DND-41 (cell line): ENCODE measurements around the gene CCNB2.

Source experiments
- ATAC-seq: fragments of 200-7000 bp; cut with Tn5 transposase; 3 replicates; pipeline ENCODE4 v1.9.1; 2021; ENCODE audit warnings: low read depth; ENCODE audit not compliant: insufficient read depth
- DNase-seq: peaks from one replicate; pipeline ENCODE4 v3.0.0-alpha.2; 2020
- H2AFZ ChIP-seq: 2 replicates; pipeline ENCODE4 v1.6.0; 2012; ENCODE audit warnings: low read depth, low read length
- H3K27ac ChIP-seq: 2 replicates; pipeline ENCODE4 v1.5.1; 2012; ENCODE audit warnings: low read length, inconsistent platforms
- H3K27me3 ChIP-seq: fragments of 200-600 bp; sonication (generic); 2 replicates; pipeline ENCODE4 v1.6.0; 2012; ENCODE audit warnings: low read length, mild to moderate bottlenecking, inconsistent platforms; ENCODE audit not compliant: insufficient read depth, poor library complexity
- H3K36me3 ChIP-seq: 2 replicates; pipeline ENCODE4 v1.5.1; 2012; ENCODE audit warnings: low read length, inconsistent platforms; ENCODE audit not compliant: insufficient read depth
- H3K4me1 ChIP-seq: 2 replicates; pipeline ENCODE4 v1.5.1; 2012; ENCODE audit warnings: mild to moderate bottlenecking, low read length; ENCODE audit not compliant: insufficient read depth
- H3K4me2 ChIP-seq: 2 replicates; pipeline ENCODE4 v1.6.0; 2012; ENCODE audit warnings: mild to moderate bottlenecking, moderate library complexity, low read length, inconsistent platforms; ENCODE audit not compliant: insufficient read depth
- H3K4me3 ChIP-seq, 2 experiments: fragments of 200-600 bp in 1 of 2; shearing (Covaris generic) in 1 of 2; 2 replicates each; pipeline ENCODE4 v1.5.1; 2012 to 2016; ENCODE audit warnings: inconsistent platforms in 2 of 2, low read length in 2 of 2, mild to moderate bottlenecking in 2 of 2, low read depth in 1 of 2, moderate library complexity in 1 of 2
- H3K79me2 ChIP-seq: 2 replicates; pipeline ENCODE4 v1.6.0; 2012; ENCODE audit warnings: low read length, inconsistent platforms; ENCODE audit not compliant: insufficient read depth
- H3K9ac ChIP-seq: 2 replicates; pipeline ENCODE4 v1.6.0; 2012; ENCODE audit warnings: low read depth, mild to moderate bottlenecking, inconsistent platforms, low read length, moderate library complexity
- H3K9me3 ChIP-seq: 2 replicates; pipeline ENCODE4 v1.5.1; 2012; ENCODE audit warnings: low read length, moderate library complexity, mild to moderate bottlenecking, inconsistent platforms; ENCODE audit not compliant: insufficient read depth, severe bottlenecking
- H4K20me1 ChIP-seq: 2 replicates; pipeline ENCODE4 v1.6.0; 2012; ENCODE audit warnings: low read length; ENCODE audit not compliant: insufficient read depth
- CTCF ChIP-seq: IDR thresholded peaks from 2 replicates; pipeline ENCODE4 v1.5.1; 2012; ENCODE audit warnings: borderline replicate concordance, low read length, moderate library complexity, mild to moderate bottlenecking; ENCODE audit not compliant: poor library complexity, severe bottlenecking; ENCODE audit errors: extremely low read depth
- EZH2 ChIP-seq: IDR thresholded peaks from 3 replicates; pipeline ENCODE4 v1.6.1; 2012; ENCODE audit warnings: borderline replicate concordance, low read depth, mild to moderate bottlenecking, moderate library complexity, low read length, inconsistent platforms; ENCODE audit not compliant: severe bottlenecking

Gene CCNB2

DNA sequence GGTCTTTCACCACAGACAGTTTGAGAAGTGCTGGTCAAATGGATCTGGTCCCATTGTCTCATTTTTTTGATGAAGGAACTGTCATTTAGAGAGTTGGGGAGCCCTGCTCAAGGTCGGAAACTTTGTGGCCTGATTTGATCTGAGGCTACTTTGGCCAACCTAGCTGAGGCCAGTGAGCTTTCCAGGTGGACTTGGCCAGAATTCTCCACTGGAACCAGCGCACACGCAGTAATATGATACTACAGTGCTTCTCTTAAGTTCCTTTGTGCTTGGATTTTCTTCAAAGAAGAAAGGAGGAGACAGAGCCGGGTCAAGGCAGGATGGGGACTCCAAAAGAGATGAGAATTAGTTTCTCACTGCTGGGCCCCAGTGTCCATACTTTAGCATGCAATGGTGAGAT lies 50.5 kb downstream of the CCNB2 start:
- H2AFZ ChIP-seq = no peak overlapping the region
- no peaks in the 10 kb centered on the region for H4K20me1 ChIP-seq
- DNase-seq (no peak), ATAC-seq (no peak)
- H3K9me3 ChIP-seq = no peaks in the 10 kb centered on the region
- no peak overlapping the region for H3K9ac ChIP-seq
- H3K4me3 ChIP-seq = no peak overlapping the region
- H3K79me2 ChIP-seq = no peaks in the 10 kb centered on the region
- no peaks in the 10 kb centered on the region for H3K4me1 ChIP-seq
- TF ChIP-seq EZH2 (no peak), CTCF (no peak)
- no peak overlapping the region for H3K4me2 ChIP-seq
- no peak overlapping the region for H3K27ac ChIP-seq
- H3K36me3 ChIP-seq = no peaks in the 10 kb centered on the region
- no peaks in the 10 kb centered on the region for H3K27me3 ChIP-seq

DNA sequence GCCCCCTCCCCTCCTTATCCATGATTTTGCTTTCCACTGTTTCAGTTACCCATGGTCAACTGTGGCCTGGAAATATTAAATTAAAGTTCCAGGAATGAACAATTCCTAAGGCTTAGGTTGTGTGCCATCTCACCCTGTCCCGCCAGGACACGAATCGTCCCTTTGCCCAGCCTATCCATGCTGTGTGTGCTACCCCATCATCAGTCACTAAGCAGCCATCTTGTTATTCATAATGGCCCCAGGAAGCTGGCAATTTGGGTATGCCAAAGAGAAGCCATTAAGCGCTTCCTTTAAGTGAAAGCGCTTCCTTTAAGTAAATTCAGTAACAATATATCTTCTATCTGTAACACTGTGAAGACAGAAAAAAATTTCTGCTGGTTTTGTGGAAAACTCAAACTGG lies 52.5 kb downstream of the CCNB2 start:
- no peaks in the 10 kb centered on the region for H3K9me3 ChIP-seq
- H3K27me3 ChIP-seq = no peaks in the 10 kb centered on the region
- no peak overlapping the region for H3K27ac ChIP-seq
- ATAC-seq (no peak), DNase-seq (no peak)
- H2AFZ ChIP-seq = no peak overlapping the region
- H3K4me1 ChIP-seq = no peaks in the 10 kb centered on the region
- no peak overlapping the region for H3K4me3 ChIP-seq
- H4K20me1 ChIP-seq = no peaks in the 10 kb centered on the region
- no peaks in the 10 kb centered on the region for H3K79me2 ChIP-seq
- H3K36me3 ChIP-seq = no peaks in the 10 kb centered on the region
- no peak for TF ChIP-seq CTCF
- no peak for TF ChIP-seq EZH2
- H3K9ac ChIP-seq = no peak overlapping the region
- no peak overlapping the region for H3K4me2 ChIP-seq

DNA sequence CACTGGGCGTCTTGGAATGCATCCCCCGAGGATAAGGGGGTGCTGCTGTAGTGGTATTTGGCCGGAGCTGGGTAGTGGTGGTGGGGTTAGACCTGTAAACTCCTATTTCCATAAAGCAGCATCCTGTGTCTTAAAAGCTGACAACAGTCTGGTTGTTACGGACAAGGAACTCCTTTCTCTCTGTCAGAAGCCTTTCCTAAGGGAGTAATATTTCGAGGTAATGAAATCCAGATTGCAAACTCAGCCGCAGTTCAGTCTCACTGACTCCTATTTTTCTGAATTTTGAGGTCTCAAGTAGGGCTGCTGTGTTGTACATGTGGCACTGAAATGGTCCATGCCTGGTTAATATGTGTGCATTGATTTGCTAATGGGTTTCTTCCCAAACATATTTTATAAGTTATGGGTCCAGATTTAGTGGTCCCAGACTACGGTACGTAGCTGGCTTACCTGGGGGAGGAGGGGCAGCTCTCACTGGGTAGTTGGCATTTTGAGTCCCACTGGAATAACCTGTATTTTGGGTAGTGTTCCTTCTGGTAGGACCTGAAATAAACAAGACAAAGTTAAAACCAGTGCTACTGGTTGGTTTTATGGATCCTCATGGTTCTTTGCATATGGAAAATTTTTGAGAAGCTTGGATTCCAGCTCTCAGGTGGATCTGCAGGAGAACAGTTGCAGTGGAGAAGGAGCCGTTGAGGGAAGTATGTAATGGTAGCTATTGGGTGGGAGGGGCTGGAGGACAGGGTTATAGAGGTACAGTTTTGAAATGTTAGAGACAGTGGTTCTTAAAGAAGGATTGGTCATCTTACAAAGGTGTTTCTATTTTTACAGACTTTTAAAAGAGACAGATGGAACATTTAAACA lies 53.1 kb downstream of the CCNB2 start:
- no peak for ATAC-seq
- DNase-seq = no peak
- Histone ChIP-seq H3K9ac (no peak overlapping the region), H3K4me2 (no peak overlapping the region), H3K27ac (no peak overlapping the region), H3K4me1 (no peaks in the 10 kb centered on the region), H4K20me1 (no peaks in the 10 kb centered on the region), H2AFZ (no peak overlapping the region), H3K9me3 (no peaks in the 10 kb centered on the region), H3K27me3 (no peaks in the 10 kb centered on the region), H3K36me3 (no peaks in the 10 kb centered on the region), H3K79me2 (no peaks in the 10 kb centered on the region), H3K4me3 (no peak overlapping the region)
- TF ChIP-seq EZH2 (no peak), CTCF (no peak)
